ENCODE results near the gene TUBA4A. TPM values are rescaled to one million over a fixed set of nuclear protein-coding genes. Genes with fewer than 3 reads are reported as not detected.
"Not testable (repeated sequence)": the region's sequence is repeated elsewhere in the genome, so short reads cannot be mapped to it uniquely, and the experiment has no call there.

Gene TUBA4A
- total RNA-seq, 2 experiments from 2014 or later = 221 TPM

DNA sequence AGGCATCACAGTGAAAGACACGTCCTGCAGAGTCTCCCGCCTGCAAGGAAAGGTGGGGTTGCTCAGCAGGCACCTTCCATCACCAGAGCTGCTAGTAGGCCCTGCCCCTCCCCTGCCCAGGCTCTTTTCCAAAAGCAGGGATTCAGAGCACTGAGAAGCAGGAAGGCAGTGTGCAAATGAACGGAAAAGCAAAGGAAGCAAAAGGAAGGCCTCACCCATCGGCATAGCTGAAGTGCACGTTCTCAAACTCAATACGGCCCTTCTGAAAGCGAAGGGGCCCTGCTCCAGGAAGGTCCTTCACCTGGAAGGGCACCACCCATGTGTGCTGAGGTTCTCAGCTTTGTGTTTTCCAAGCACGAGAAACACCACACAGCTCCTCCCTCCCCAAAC lies 40.7 kb downstream of the TUBA4A start:
- CTCF ChIA-PET = interaction anchor here (0.6 to 2.5 kb wide), 5 partner anchors 15 to 82 kb away, joined by 3 to 9 read pairs (median 5); no protein-coding TSS in a partner anchor
- POLR2A ChIA-PET = no interaction called here

DNA sequence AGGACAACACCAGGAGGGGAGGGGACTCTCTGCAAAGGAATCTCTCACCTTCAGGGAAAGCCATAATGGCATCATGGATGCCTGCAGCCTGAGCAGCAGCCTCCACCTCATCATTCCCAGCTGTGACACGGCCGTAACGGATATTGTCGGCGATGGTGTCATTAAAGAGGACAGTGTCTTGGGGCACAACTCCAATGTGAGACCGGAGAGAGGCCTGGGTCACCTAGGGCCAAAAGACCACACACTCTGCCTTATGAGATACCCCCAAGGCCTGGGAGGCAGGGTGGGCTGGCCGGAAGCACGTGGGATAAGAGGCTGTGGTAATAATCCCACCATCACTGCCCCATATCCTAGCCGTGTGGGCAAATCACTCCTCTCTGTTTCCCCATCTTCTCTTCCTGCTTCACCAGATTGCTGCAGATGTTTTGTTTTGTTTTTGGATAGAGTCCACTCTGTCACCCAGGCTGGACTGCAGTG lies 42.8 kb downstream of the TUBA4A start:
- POLR2A ChIA-PET = interaction anchor here (0.6 to 1.4 kb wide), 4 partner anchors 34 to 67 kb away, joined by 3 to 4 read pairs (median 4); partner anchors contain the start of genes GLB1L, NHEJ1 and STK16

DNA sequence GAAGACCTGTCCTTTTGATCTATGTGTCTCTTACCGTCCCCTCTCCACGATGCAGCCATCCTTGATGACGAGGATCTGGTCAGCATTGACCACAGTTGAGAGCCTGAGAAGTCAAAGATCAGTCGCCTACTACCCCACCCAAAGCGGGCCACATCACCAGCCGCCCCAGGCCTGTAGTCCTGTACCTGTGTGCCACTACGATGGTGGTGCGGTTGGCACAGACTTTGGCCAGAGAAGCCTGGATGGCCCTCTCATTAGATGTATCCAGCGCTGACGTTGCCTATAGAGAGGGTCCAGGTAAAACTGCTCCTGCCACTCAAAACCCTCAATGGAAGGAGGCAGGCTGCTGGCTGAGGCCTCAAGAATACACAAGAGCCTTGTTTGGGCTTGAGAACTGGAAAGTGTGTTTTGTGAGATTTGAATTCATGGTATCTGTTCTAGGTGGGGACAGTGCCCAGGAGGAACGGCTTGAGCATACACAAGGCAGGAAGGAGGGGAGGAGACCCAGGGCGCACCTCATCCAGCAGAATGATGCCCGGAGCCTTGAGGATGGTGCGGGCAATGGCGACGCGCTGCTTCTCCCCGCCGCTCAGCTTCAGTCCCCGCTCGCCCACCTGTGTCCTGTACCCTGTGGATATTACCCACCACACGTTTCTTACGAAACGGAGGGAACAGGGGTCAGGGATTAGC lies 43.4 kb downstream of the TUBA4A start:
- POLR2A ChIA-PET = interaction anchor here (0.6 to 1.0 kb wide), 2 partner anchors 40 to 173 kb away, joined by 3 to 4 read pairs; no protein-coding TSS in a partner anchor

More for the DNA sequence above, 42.8 kb downstream of the TUBA4A start:
- CTCF ChIA-PET = interaction anchor here (0.7 to 2.5 kb wide), 14 partner anchors 10 to 361 kb away, joined by 3 to 9 read pairs (median 3); partner anchors contain the start of genes OBSL1 and SLC23A3

DNA sequence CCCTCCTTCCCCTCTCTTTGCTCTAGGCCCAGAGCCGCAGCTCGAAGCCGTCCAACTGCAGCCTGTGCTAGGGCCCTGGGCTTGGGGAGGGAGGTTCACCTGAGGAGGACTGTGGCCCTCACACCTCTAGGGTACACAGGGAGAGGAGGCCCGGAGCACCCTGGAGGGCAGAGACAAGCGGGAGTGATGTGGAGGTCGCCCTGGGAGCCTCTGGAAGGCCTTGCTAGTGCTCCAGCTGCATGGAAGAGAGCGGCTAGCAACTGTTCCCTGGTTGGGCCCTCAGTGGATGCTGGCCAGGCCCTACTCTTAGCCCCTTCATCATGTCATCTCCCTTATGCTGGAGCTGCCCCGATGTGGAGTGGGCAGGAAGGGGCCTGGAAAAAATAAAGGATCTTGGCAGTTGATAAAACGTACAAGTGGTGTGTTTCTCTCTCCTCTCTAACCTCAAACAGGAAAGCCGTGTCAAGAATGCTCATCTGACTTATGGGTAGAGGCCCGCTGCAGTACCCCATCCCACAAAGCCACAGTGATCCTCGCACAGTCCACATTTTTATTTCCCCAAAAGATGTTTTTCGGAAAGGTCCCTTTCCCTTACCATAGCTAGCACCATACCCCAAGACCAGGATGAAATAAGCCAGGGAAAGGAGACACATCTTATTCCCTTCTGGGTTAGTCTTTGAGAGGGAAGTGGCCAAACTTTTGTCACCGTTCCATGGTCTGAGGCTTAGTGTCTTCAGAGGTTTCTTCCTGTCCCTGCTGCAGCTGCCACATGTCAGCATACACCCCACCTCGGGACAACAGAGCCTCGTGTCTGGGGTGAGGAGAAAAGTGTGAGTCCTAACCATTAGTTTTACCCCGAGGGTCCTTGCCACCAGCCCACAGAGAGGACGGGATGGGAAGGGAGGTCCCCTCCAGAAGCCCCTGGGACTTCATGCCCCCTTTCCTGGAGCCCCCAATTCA lies 44.2 kb downstream of the TUBA4A start:
- CTCF ChIA-PET = interaction anchor here (0.9 to 1.9 kb wide), 3 partner anchors 8 to 49 kb away, joined by 5 to 9 read pairs (median 7); partner anchors contain the start of gene NHEJ1

More for the DNA sequence above, 43.4 kb downstream of the TUBA4A start:
- CTCF ChIA-PET = interaction anchor here (0.7 to 1.5 kb wide), 2 partner anchors 180 to 230 kb away, joined by 3 to 4 read pairs; no protein-coding TSS in a partner anchor

DNA sequence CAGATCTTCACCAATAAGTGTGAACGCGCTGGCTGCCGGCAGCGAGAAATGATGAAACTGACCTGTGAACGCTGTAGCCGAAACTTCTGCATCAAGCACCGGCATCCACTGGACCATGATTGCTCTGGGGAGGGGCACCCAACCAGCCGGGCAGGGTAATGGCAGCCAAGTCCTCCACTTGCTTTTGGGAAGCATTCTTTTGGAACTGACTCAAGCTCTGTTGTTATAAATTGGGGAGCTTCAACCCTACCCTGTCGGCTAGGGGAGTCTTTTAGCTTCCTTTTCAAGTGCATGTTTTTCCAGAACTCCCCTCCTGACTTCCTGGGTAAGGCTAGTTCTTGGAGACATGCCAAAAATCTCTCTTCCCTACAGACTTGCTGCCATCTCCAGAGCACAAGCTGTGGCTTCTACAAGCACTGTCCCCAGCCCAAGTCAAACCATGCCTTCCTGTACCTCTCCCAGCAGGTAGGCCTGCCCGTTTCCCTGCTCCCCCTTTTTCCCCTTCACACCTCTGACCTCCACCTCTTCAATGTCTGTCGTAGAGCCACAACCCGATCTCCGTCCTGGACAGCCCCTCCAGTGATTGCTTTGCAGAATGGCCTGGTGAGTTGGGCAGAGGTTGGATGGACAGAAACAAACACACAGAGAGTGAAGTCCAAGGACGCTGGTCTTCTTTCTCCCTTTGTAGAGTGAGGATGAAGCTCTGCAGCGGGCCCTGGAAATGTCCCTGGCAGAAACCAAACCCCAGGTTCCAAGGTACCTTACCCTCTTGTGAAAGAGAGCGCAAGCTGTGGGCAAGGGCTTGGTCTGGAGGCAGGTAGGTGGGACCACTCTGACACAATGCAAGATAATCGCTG lies 45.6 kb downstream of the TUBA4A start:
- POLR2A ChIA-PET = interaction anchor here (0.6 to 2.9 kb wide), 5 partner anchors 8 to 33 kb away, joined by 4 to 18 read pairs (median 7); partner anchors contain the start of genes ABCB6, ANKZF1, ATG9A and CNPPD1

More for the DNA sequence above, 44.2 kb downstream of the TUBA4A start:
- POLR2A ChIA-PET = interaction anchor here (0.6 to 2.3 kb wide), 6 partner anchors 9 to 317 kb away, joined by 4 to 7 read pairs (median 4); partner anchors contain the start of gene ABCB6

DNA sequence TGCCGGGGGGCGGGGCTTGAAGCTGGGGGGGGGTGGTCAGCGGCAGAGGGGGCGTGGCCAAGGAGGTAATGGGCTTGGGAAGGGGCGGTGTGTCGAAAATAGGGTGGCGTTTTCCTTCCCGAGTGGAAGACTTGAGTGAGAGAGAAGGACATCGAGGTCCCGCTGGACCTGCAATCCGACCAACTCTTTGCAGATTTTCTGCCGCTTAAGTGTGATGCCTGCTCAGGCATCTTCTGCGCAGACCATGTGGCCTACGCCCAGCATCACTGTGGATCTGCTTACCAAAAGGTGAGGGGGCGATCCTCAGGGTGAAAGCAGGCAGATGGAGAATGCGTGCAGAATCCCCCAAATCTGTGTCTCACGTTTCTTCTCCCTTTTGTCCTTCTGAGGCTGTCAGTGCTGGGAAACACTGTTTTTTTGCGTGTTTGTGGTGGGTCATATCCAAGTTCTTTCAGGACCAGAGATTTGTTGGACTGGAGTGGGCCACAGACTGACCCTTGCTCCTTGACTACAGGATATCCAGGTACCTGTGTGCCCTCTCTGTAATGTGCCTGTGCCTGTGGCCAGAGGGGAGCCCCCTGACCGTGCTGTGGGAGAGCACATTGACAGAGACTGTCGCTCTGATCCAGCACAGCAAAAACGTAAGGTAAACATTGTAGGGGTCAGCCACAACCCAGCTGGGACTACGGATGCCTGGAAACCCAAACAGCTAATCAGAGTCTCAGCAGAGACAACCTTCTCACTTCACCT lies 46.4 kb downstream of the TUBA4A start:
- ChIA-PET CTCF (interaction anchor here (1.1 to 1.9 kb wide), 4 partner anchors 10 to 88 kb away, joined by 5 to 9 read pairs (median 7); no protein-coding TSS in a partner anchor), POLR2A (interaction anchor here (0.6 to 2.9 kb wide), 11 partner anchors 11 to 47 kb away, joined by 3 to 18 read pairs (median 7); partner anchors contain the start of genes ABCB6, ANKZF1, ATG9A and CNPPD1)

More for the DNA sequence above, 45.6 kb downstream of the TUBA4A start:
- CTCF ChIA-PET = interaction anchor here (0.6 to 1.9 kb wide), 4 partner anchors 9 to 48 kb away, joined by 3 to 9 read pairs (median 6); partner anchors contain the start of gene NHEJ1

DNA sequence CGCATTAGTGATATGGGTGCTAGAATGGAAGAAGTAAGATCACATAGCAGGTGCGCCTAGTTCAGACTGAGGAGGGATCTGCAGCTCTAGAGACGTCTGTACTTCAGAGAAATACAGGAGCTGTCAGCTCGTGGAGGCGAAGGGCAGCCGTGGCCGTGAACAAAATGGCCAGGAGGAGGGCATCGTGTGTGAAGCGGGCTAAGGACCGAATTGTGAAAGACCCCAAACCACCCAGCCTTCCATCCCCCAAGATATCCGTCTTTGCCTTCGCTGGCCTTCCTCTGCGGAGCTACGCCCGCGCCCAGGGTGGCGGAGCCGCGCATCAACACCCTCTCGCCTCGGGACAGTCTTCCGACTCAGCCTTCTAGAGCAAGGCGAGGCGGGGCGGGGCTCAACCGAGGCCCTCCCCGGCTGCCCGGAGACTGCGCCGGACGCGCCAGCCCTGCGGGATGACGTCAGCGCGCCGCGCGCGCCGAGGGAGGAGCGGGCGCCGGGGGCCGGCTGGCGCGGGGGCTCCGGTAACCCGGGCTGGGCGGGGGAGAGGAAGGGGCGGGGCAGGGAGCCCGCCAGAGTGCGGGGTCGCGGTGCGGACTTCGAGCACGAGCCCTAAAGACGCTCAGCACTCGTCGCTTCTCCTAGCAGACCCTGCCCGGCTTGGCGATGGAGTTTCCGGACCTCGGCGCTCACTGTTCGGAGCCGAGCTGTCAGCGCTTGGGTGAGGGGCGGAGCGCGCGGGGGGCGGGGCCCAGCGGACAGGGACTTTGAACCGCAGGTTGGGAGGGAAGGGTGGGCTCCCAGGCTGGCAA lies 47.2 kb downstream of the TUBA4A start, which contains the start of gene ZFAND2B:
Gene ZFAND2B (plus strand): TSS at position 455 of the 806 bp plus-strand sequence. CDS start 206 bp downstream, at position 661.
- ChIA-PET CTCF (interaction anchor here (0.6 to 1.4 kb wide), 10 partner anchors 11 to 148 kb away, joined by 3 to 7 read pairs (median 4); partner anchors contain the start of genes CNPPD1 and SLC23A3), POLR2A (interaction anchor here (0.6 to 2.9 kb wide), 17 partner anchors 12 to 213 kb away, joined by 3 to 18 read pairs (median 6); partner anchors contain the start of genes ABCB6, ANKZF1, ATG9A and CNPPD1)

DNA sequence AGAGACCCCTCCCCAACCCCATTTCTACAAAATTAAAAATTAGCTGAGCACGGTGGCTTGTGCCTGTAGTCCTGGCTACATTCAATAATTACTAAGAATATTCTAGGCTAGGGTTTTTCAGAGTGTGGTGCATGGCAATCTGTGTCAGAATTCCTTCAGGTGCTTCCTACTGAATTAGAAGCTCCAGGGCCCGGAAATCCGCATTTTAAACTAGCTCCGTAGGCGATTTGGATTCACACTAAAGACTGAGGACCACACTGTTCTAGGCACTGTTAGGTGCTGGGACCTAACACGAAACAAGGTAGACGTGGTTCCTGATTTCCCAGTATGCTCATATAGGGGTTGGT lies 47.8 kb downstream of the TUBA4A start:
- POLR2A ChIA-PET = interaction anchor here (0.6 to 2.9 kb wide), 16 partner anchors 13 to 213 kb away, joined by 3 to 18 read pairs (median 6); partner anchors contain the start of genes ABCB6, ANKZF1, ATG9A and CNPPD1
- CTCF ChIA-PET = interaction anchor here (0.6 to 1.4 kb wide), 9 partner anchors 12 to 147 kb away, joined by 3 to 7 read pairs (median 4); partner anchors contain the start of genes CNPPD1 and SLC23A3

DNA sequence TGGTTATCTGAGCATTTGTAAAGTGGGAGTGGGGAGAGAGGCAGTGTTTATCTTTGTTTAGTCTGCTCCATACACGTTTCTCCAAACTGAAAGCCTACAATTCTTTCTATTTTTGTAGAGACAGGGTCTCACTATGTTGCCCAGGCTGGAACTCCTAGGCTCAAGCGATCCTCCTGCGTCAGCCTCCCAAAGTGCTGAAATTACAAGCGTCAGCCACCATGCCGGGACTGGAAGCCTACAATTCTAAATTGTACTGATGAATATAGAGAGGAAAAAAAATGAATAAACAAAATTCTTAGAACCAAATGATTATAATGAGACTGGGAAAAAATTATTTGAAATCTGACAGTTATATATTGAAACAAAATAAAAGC lies 48.6 kb downstream of the TUBA4A start:
- ChIA-PET POLR2A (interaction anchor here (0.7 to 2.9 kb wide), 3 partner anchors 16 to 49 kb away, joined by 4 to 18 read pairs (median 4); partner anchors contain the start of genes ANKZF1, ATG9A and TUBA4A), CTCF (interaction anchor here (1.4 kb wide), 1 partner anchor 28 kb away, joined by 7 read pairs; the partner anchor contains the start of gene CNPPD1)

DNA sequence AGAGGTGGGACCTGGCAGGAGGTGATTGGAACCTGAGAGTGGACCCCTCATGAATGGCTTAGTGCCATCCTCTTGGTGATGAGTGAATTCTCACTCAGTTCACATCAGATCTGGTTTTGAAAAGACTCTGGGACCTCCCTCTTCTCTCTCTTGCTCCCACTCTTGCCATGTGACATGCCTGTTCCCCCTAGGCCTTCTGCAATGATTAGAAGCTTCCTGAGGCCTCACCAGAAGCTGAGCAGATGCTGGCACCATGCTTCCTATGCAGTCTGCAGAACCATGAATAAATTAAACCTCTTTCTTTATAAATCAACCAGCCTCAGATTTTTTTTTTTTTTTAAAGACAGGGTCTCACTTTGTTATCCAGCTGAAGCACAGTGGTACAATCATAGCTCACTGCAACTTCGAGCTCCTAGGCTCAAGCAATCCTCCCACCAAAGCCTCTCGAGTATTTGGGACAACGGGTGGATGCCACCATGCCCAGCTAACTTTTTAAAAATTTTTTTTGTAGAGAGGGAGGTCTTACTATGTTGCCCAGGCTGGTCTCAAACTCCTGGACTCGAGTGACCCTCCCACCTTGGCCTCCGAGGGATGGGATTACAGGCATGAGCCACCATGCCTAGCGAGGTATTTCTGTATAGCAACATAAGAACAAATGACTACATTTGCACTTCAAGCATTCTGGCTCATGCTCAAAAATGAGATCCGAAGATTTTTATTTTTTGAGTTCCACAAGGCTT lies 49.1 kb downstream of the TUBA4A start:
- ChIA-PET CTCF (interaction anchor here (2.2 kb wide), 1 partner anchor 90 kb away, joined by 6 read pairs; no protein-coding TSS in a partner anchor), POLR2A (interaction anchor here (0.7 kb wide), 2 partner anchors 49 to 638 kb away, joined by 4 to 5 read pairs; partner anchors contain the start of gene TUBA4A)

DNA sequence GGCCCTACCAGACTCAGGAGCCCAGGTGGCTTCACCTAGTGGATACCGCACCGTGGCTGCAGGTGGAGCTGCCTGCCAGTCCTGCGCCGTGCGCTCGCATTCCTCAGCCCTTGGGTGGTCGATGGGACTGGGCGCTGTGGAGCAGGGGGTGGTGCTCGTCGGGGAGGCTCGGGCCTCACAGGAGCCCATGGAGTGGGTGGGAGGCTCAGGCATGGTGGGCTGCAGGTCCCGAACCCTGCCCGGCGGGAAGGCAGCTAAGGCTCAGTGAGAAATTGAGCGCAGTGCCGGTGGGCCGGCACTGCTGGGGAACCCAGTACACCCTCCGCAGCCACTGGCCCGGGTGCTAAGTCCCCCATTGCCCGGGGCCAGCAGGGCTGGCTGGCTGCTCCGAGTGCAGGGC lies 52.4 kb downstream of the TUBA4A start:
- CTCF ChIA-PET = not testable (repeated sequence)
- POLR2A ChIA-PET = interaction anchor here (1.2 to 2.6 kb wide), 4 partner anchors 18 to 187 kb away, joined by 3 to 15 read pairs (median 7); partner anchors contain the start of genes ABCB6, DNPEP, GLB1L and STK16

DNA sequence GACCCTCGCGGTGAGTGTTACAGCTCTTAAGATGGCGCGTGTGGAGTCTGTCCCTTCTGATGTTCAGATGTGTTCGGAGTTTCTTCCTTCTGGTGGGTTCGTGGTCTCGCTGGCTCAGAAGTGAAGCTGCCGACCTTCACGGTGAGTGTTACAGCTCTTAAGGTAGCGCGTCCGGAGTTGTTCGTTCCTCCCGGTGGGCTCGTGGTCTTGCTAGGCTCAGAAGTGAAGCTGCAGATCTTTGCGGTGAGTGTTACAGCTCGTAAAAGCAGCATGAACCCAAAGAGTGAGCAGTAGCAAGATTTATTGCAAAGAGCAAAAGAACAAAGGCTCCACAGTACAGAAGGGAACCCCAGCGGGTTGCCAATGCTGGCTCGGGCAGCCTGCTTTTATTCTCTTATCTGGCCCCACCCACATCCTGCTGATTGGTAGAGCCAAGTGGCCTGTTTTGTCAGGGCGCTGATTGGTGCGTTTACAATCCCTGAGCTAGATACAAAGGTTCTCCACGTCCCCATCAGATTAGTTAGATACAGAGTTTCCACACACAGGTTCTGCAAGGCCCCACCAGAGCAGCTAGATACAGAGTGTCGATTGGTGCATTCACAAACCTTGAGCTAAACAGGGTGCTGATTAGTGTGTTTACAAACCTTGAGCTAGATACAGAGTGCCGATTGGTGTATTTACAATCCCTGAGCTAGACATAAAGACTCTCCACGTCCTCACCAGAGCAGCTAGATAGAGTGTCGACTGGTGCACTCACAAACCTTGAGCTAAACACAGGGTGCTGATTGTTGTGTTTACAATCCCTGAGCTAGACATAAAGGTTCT lies 53.0 kb downstream of the TUBA4A start:
- POLR2A ChIA-PET = interaction anchor here (0.6 to 2.6 kb wide), 12 partner anchors 8 to 541 kb away, joined by 3 to 15 read pairs (median 6); partner anchors contain the start of genes ABCB6, ANKZF1, ATG9A and BCS1L
- CTCF ChIA-PET = interaction anchor here (0.8 to 1.8 kb wide), 2 partner anchors 11 to 18 kb away, joined by 3 to 7 read pairs; no protein-coding TSS in a partner anchor

All from activated CD8-positive, alpha-beta memory T cell treated with anti-CD3 and anti-CD28 coated beads for 36 hours (primary cell).